PC-3 (cell line): ENCODE results near the gene HTR4. TPM values are rescaled to one million over a fixed set of nuclear protein-coding genes. Genes with fewer than 3 reads are reported as not detected.

Experiments used
- ATAC-seq: fragments of 200-7000 bp; cut with Tn5 transposase; 2 replicates; pipeline ENCODE4 v1.9.1; 2020; ENCODE audit warnings: mild to moderate bottlenecking, moderate library complexity
- BruUV-seq: library from RNA; stranded (reverse); fragments of 400-500 nt; replicated peaks from 2 replicates; lab custom pipeline; 2021; lab: Mats Ljungman, UMichigan
- CTCF ChIA-PET: fragments of 300-600 bp; sonication (Branson Sonifier 250); formaldehyde crosslinking; loops from one replicate; lab custom pipeline; 2022; ENCODE audit warnings: antibody characterized with exemption; lab: Charles Lee
- POLR2A ChIA-PET: fragments of 300-600 bp; sonication (Branson Sonifier 250); formaldehyde crosslinking; loops from one replicate; lab custom pipeline; 2022; ENCODE audit warnings: antibody characterized with exemption; ENCODE audit not compliant: unreplicated experiment; lab: Charles Lee
- DNase-seq: peaks from one replicate; pipeline ENCODE4 v3.0.0-alpha.2; 2015
- H2AFZ ChIP-seq: fragments of 300-600 bp; sonication (generic); 2 replicates; pipeline ENCODE4 v1.6.0; 2016; ENCODE audit warnings: antibody characterized with exemption, low read length
- H3F3A ChIP-seq: fragments of 300-600 bp; sonication (generic); one replicate; pipeline ENCODE4 v1.6.0; 2017; ENCODE audit warnings: antibody characterized with exemption, low read length, control low read depth, mild to moderate bottlenecking; ENCODE audit not compliant: unreplicated experiment
- H3K27ac ChIP-seq: fragments of 300-600 bp; sonication (generic); 2 replicates; pipeline ENCODE4 v1.5.1; 2016; ENCODE audit warnings: mild to moderate bottlenecking, low read length
- H3K27me3 ChIP-seq: fragments of 300-600 bp; sonication (generic); 2 replicates; pipeline ENCODE4 v1.6.1; 2016; ENCODE audit warnings: low read length, mixed read lengths
- H3K36me3 ChIP-seq: fragments of 300-600 bp; sonication (generic); 2 replicates; pipeline ENCODE4 v1.6.1; 2016; ENCODE audit warnings: low read depth, mixed run types, low read length, mixed read lengths
- H3K4me1 ChIP-seq: fragments of 300-600 bp; sonication (generic); 2 replicates; pipeline ENCODE4 v1.5.1; 2016; ENCODE audit warnings: low read length; ENCODE audit not compliant: insufficient read depth
- H3K4me2 ChIP-seq: fragments of 300-600 bp; sonication (generic); 2 replicates; pipeline ENCODE4 v1.6.0; 2016; ENCODE audit warnings: low read length
- H3K4me3 ChIP-seq: fragments of 300-600 bp; sonication (generic); 2 replicates; pipeline ENCODE4 v1.5.1; 2016; ENCODE audit warnings: mild to moderate bottlenecking, low read length, mixed read lengths
- H3K79me2 ChIP-seq: fragments of 300-600 bp; sonication (generic); 2 replicates; pipeline ENCODE4 v1.6.1; 2017; ENCODE audit warnings: low read length, mixed read lengths
- H3K9ac ChIP-seq: fragments of 300-600 bp; sonication (generic); 2 replicates; pipeline ENCODE4 v1.6.0; 2016; ENCODE audit warnings: mild to moderate bottlenecking, low read length
- H3K9me2 ChIP-seq: fragments of 300-600 bp; sonication (generic); replicated peaks from 2 replicates; pipeline ENCODE4 v1.6.1; 2016; ENCODE audit warnings: mixed run types, low read length, mixed read lengths
- H3K9me3 ChIP-seq: fragments of 300-600 bp; sonication (generic); 2 replicates; pipeline ENCODE4 v1.6.1; 2016; ENCODE audit warnings: low read length, mixed read lengths
- H4K20me1 ChIP-seq: fragments of 300-600 bp; sonication (generic); 2 replicates; pipeline ENCODE4 v1.6.1; 2016; ENCODE audit warnings: low read length, mixed read lengths
- EZH2 ChIP-seq: fragments of 300-600 bp; sonication (generic); IDR thresholded peaks from one replicate; pipeline ENCODE4 v1.6.1; 2017; ENCODE audit warnings: antibody characterized with exemption, mild to moderate bottlenecking, low read length; ENCODE audit not compliant: unreplicated experiment
- EZH2phosphoT487 ChIP-seq: fragments of 300-600 bp; sonication (generic); IDR thresholded peaks from 2 replicates; pipeline ENCODE4 v1.6.1; 2018; ENCODE audit warnings: mild to moderate bottlenecking, antibody characterized with exemption, low read length, borderline replicate concordance
- intact Hi-C: fragments of 100-400 bp; cut with micrococcal nuclease; formaldehyde crosslinking; loops from 2 replicates; pipeline ENCODE4 v1.9.0; 2023
- total RNA-seq: library from RNA; depleted of rRNA; stranded (reverse); fragments of >200 nt; gene quantifications from 2 replicates; pipeline ENCODE4 v1.2.3, GENCODE V29; 2014
- TF ChIP-seq, protein P1 (sequence below): fragments of 300-600 bp; sonication (generic); conservative IDR thresholded peaks from 2 replicates; pipeline ENCODE4 v1.5.1; 2017; ENCODE audit warnings: antibody characterized with exemption, low read depth, mild to moderate bottlenecking, low read length

Gene HTR4
- total RNA-seq, 1 experiment from 2014 or later: not detected

DNA sequence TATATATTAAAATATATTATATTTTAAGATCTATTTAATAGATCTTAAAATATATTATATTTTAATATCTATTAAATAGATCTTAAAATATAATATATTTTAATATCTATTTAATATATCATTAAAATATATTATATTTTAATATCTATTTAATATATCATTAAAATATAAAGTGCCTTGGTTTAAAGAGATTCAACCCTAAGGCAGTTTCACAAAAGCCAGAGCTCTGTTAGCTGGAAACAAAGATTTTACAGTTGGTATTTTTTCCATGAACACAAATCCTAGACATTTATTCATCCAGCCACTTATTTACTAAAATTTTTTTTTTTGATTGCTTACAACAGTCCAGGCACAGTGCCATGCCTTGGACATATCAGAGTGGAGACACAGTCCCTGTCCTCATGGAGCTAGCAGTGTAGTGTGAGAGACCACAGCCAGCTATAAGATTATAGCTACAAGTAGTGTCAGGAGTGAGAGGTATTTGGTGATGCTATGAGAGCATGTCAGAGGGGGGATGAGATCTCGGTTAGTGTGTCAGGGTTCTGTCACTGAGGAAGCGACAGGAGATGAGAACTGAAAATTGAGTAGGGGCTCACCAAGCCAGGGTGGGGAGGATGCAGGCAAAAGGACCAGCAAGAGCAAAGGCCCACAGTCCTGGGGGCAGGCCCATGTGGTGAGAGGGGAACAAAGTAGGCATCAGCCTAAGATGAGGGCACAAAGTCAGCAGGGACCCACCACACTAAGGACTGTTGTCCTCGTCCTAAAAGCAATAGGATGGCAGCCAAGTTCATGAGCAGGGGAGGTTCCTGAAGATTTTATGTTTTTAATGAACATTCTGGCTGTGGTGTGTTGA lies 196.1 kb downstream of the HTR4 start:
- intact Hi-C loops: no loop called here
- H3K27ac ChIP-seq: no peak overlapping the region
- ChIA-PET CTCF (no interaction called here), POLR2A (no interaction called here)
- H3F3A ChIP-seq: no peaks in the 10 kb centered on the region
- no peaks in the 10 kb centered on the region for H3K9me2 ChIP-seq
- H4K20me1 ChIP-seq: no peaks in the 10 kb centered on the region
- peaks cover 24% of the 10 kb centered on the region for H3K27me3 ChIP-seq
- BruUV-seq: no TSS peak
- H3K4me3 ChIP-seq: no peak overlapping the region
- TF ChIP-seq, protein P1, sequence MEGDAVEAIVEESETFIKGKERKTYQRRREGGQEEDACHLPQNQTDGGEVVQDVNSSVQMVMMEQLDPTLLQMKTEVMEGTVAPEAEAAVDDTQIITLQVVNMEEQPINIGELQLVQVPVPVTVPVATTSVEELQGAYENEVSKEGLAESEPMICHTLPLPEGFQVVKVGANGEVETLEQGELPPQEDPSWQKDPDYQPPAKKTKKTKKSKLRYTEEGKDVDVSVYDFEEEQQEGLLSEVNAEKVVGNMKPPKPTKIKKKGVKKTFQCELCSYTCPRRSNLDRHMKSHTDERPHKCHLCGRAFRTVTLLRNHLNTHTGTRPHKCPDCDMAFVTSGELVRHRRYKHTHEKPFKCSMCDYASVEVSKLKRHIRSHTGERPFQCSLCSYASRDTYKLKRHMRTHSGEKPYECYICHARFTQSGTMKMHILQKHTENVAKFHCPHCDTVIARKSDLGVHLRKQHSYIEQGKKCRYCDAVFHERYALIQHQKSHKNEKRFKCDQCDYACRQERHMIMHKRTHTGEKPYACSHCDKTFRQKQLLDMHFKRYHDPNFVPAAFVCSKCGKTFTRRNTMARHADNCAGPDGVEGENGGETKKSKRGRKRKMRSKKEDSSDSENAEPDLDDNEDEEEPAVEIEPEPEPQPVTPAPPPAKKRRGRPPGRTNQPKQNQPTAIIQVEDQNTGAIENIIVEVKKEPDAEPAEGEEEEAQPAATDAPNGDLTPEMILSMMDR: no peak
- TF ChIP-seq EZH2phosphoT487 (no peak), EZH2 (no peak)
- no peak overlapping the region for H2AFZ ChIP-seq
- no peaks in the 10 kb centered on the region for H3K79me2 ChIP-seq
- H3K9me3 ChIP-seq: no peaks in the 10 kb centered on the region
- H3K36me3 ChIP-seq: no peaks in the 10 kb centered on the region
- H3K9ac ChIP-seq: no peak overlapping the region
- H3K4me1 ChIP-seq: no peaks in the 10 kb centered on the region
- H3K4me2 ChIP-seq: no peak overlapping the region
- ATAC-seq: no peak
- no peak for DNase-seq

DNA sequence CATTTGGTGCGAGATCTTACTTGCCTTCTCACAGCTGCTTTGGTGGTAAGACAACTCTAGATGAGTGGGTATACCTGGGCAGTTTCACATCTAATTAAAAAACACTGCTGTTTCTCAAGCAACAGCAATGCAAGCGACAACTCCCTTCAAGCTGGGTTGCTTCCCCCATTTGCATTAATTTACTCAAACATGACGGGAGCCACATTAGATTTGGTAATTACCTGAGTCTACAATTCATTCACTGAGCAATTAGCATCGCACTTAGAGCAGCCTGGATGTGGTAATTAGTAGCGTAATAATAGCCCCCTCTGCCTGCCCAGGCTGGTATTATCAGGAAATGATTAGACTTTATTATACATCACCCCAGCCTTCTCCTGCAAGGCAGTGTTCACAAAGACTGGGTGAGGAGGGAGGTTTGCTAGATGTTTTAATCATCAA lies 197.1 kb downstream of the HTR4 start:
- Histone ChIP-seq H3K27ac (no peak overlapping the region), H2AFZ (0 out of 2 replicates have a peak overlapping the region, but pooled peaks have one; percentile 27), H3K36me3 (no peaks in the 10 kb centered on the region), H3K79me2 (no peaks in the 10 kb centered on the region), H3K27me3 (peaks cover 19% of the 10 kb centered on the region), H3F3A (no peaks in the 10 kb centered on the region), H3K4me2 (no peak overlapping the region), H3K4me1 (no peaks in the 10 kb centered on the region), H3K9ac (no peak overlapping the region), H3K9me3 (no peaks in the 10 kb centered on the region), H3K9me2 (no peaks in the 10 kb centered on the region), H4K20me1 (no peaks in the 10 kb centered on the region), H3K4me3 (no peak overlapping the region)
- BruUV-seq: no TSS peak
- ATAC-seq (peak; percentile 94), DNase-seq (peak; percentile 51)
- POLR2A ChIA-PET: no interaction called here
- CTCF ChIA-PET: interaction anchor here (1.1 kb wide), 1 partner anchor 12 kb away, joined by 3 read pairs; no protein-coding TSS in a partner anchor
- TF ChIP-seq EZH2: no peak
- TF ChIP-seq, protein P1: peak; percentile 73
- intact Hi-C loops: loop anchor here (1.0 kb wide), 1 partner anchor 59 kb away; no protein-coding TSS in a partner anchor

DNA sequence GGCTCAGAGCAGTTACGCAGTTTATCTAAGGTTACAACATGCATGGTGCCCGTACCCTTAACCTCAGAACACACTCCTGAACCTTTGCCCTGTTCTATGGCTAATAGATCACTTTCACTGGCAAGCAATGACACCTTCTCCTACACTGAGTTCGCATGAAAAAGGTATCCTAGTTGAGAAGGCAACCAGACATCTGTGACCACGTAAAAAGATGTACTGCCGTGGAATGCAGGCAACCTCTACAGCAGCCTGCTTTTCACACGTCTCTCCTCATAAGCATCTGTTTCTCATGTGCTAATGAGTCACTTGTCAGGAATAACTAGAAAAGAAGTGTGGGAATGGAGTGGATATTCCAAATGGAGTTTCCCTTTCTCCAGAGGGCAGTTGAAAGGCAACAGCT lies 199.1 kb downstream of the HTR4 start:
- ChIA-PET CTCF (no interaction called here), POLR2A (no interaction called here)
- no peak overlapping the region for H3K27ac ChIP-seq
- DNase-seq (no peak), ATAC-seq (no peak)
- H3K79me2 ChIP-seq: no peaks in the 10 kb centered on the region
- TF ChIP-seq EZH2 (no peak), EZH2phosphoT487 (no peak)
- TF ChIP-seq, protein P1: no peak
- no peak overlapping the region for H3K4me2 ChIP-seq
- H3K9ac ChIP-seq: no peak overlapping the region
- no peaks in the 10 kb centered on the region for H3K9me2 ChIP-seq
- no peak overlapping the region for H3K4me3 ChIP-seq
- intact Hi-C loops: no loop called here
- no peaks in the 10 kb centered on the region for H4K20me1 ChIP-seq
- H3K9me3 ChIP-seq: no peaks in the 10 kb centered on the region
- H2AFZ ChIP-seq: no peak overlapping the region
- H3K36me3 ChIP-seq: no peaks in the 10 kb centered on the region
- H3F3A ChIP-seq: no peaks in the 10 kb centered on the region
- no peaks in the 10 kb centered on the region for H3K4me1 ChIP-seq
- peaks cover 9% of the 10 kb centered on the region; the same call in 1 of the 2 replicates for H3K27me3 ChIP-seq
- BruUV-seq: no TSS peak
